ENCODE measurements around the gene TMEM218.

- TF ChIP-seq CTCF (IDR thresholded peaks at IDR 0.05; ENCODE audit: insufficient read depth, low read length): no peak
- no peak for TF ChIP-seq REST (IDR thresholded peaks at IDR 0.05; ENCODE audit: insufficient replicate concordance, low read depth)
- no peak for TF ChIP-seq POLR2AphosphoS5 (IDR thresholded peaks at IDR 0.05; ENCODE audit: low read depth)
- TF ChIP-seq GABPA (IDR thresholded peaks at IDR 0.05; ENCODE audit: low read depth): no peak
Measured at GRCh38 chr11:125088123-125088522, 23.3 kb downstream of the TMEM218 start.

All from HL-60 (cell line).